Neural cell (in vitro differentiated cells): ENCODE data around the gene LARP7. TPM values are rescaled to one million over a fixed set of nuclear protein-coding genes. Genes with fewer than 3 reads are reported as not detected.
"Not testable (repeated sequence)": the region's sequence is repeated elsewhere in the genome, so short reads cannot be mapped to it uniquely, and the experiment has no call there.

ENCODE experiments used
- H2AFZ ChIP-seq: fragments of 200-600, 300-800 bp; sonication (generic), shearing (Covaris generic); 2 replicates; pipeline ENCODE4 v1.6.0; 2014; ENCODE audit warnings: low read depth, mild to moderate bottlenecking, antibody characterized with exemption, low read length, moderate library complexity
- H3F3A ChIP-seq: fragments of 200-600 bp; shearing (Covaris generic); 2 replicates; pipeline ENCODE4 v1.6.1; 2016; ENCODE audit warnings: mild to moderate bottlenecking, moderate library complexity, mixed read lengths, antibody characterized with exemption, low read length; ENCODE audit not compliant: insufficient read depth, poor library complexity, severe bottlenecking
- H3K27ac ChIP-seq: fragments of 200-600, 300-800 bp; sonication (generic), shearing (Covaris generic); 2 replicates; pipeline ENCODE4 v1.5.1; 2014; ENCODE audit warnings: mild to moderate bottlenecking, low read length, moderate library complexity
- H3K27me3 ChIP-seq: fragments of 300-800, 200-600 bp; sonication (generic), shearing (Covaris generic); 2 replicates; pipeline ENCODE4 v1.6.0; 2014; ENCODE audit warnings: mild to moderate bottlenecking, low read depth, low read length, moderate library complexity; ENCODE audit not compliant: insufficient read depth
- H3K36me3 ChIP-seq: fragments of 300-800, 200-600 bp; sonication (generic), shearing (Covaris generic); 2 replicates; pipeline ENCODE4 v1.5.1; 2014; ENCODE audit warnings: mild to moderate bottlenecking, antibody characterized with exemption, low read length, moderate library complexity; ENCODE audit not compliant: insufficient read depth
- H3K4me2 ChIP-seq: fragments of 300-800, 200-600 bp; sonication (generic), shearing (Covaris generic); 2 replicates; pipeline ENCODE4 v1.6.0; 2014; ENCODE audit warnings: mild to moderate bottlenecking, low read length
- H3K4me3 ChIP-seq: fragments of 300-800, 200-600 bp; sonication (generic), shearing (Covaris generic); 2 replicates; pipeline ENCODE4 v1.5.1; 2014; ENCODE audit warnings: mild to moderate bottlenecking, low read length, moderate library complexity
- H3K79me2 ChIP-seq: fragments of 200-600 bp; shearing (Covaris generic); replicated peaks from 2 replicates; pipeline ENCODE4 v1.6.0; 2014; ENCODE audit warnings: mild to moderate bottlenecking, low read length, moderate library complexity; ENCODE audit not compliant: insufficient read depth
- H3K9ac ChIP-seq: fragments of 300-800, 200-600 bp; sonication (generic), shearing (Covaris generic); 2 replicates; pipeline ENCODE4 v1.6.1; 2016; ENCODE audit warnings: mild to moderate bottlenecking, low read length, mixed read lengths
- H3K9me2 ChIP-seq: fragments of 200-600 bp; shearing (Covaris generic); 2 replicates; pipeline ENCODE4 v1.6.1; 2016; ENCODE audit warnings: mild to moderate bottlenecking, low read length, mixed read lengths; ENCODE audit not compliant: insufficient read depth
- H3K9me3 ChIP-seq: fragments of 200-600, 300-800 bp; sonication (generic), shearing (Covaris generic); 2 replicates; pipeline ENCODE4 v1.6.1; 2016; ENCODE audit warnings: mild to moderate bottlenecking, mixed run types, low read length, moderate library complexity, mixed read lengths
- H4K20me1 ChIP-seq: fragments of 200-600 bp; shearing (Covaris generic); 2 replicates; pipeline ENCODE4 v1.6.1; 2016; ENCODE audit warnings: mild to moderate bottlenecking, mixed run types; ENCODE audit not compliant: insufficient read depth
- CTCF ChIP-seq: fragments of 450-650 bp; IDR thresholded peaks from 2 replicates; pipeline ENCODE4 v1.5.1; 2014; ENCODE audit warnings: antibody characterized with exemption, mild to moderate bottlenecking, moderate library complexity; ENCODE audit not compliant: poor library complexity, severe bottlenecking
- EP300 ChIP-seq: fragments of 450-650 bp; conservative IDR thresholded peaks from 2 replicates; pipeline ENCODE4 v1.6.1; 2014; ENCODE audit warnings: antibody characterized with exemption, mild to moderate bottlenecking, moderate library complexity; ENCODE audit not compliant: poor library complexity, severe bottlenecking
- EZH2 ChIP-seq: fragments of 200-600, 300-800 bp; shearing (Covaris generic), sonication (generic); IDR thresholded peaks from 2 replicates; pipeline ENCODE4 v1.6.1; 2014; ENCODE audit warnings: antibody characterized with exemption, low read length, borderline replicate concordance, mild to moderate bottlenecking; ENCODE audit not compliant: insufficient read depth, poor library complexity, severe bottlenecking
- MXI1 ChIP-seq: fragments of 450-650 bp; conservative IDR thresholded peaks from 2 replicates; pipeline ENCODE4 v1.6.1; 2014; ENCODE audit warnings: antibody characterized with exemption, mild to moderate bottlenecking; ENCODE audit not compliant: poor library complexity, severe bottlenecking
- POLR2AphosphoS5 ChIP-seq: IDR thresholded peaks from 2 replicates; pipeline ENCODE4 v1.6.1; 2012
- RAD21 ChIP-seq: fragments of 450-650 bp; conservative IDR thresholded peaks from 2 replicates; pipeline ENCODE4 v1.6.1; 2014; ENCODE audit warnings: antibody characterized with exemption, mild to moderate bottlenecking, moderate library complexity
- REST ChIP-seq: IDR thresholded peaks from 2 replicates; pipeline ENCODE4 v1.6.1; 2012; ENCODE audit warnings: borderline replicate concordance
- SMC3 ChIP-seq: fragments of 450-650 bp; conservative IDR thresholded peaks from 2 replicates; pipeline ENCODE4 v1.6.1; 2014; ENCODE audit warnings: antibody characterized with exemption, mild to moderate bottlenecking, moderate library complexity; ENCODE audit not compliant: poor library complexity
- TAF1 ChIP-seq: IDR thresholded peaks from 2 replicates; pipeline ENCODE4 v1.6.1; 2012; ENCODE audit warnings: low read depth
- polyA plus RNA-seq: library from polyadenylated mRNA; depleted of rRNA; stranded (reverse); fragments of >200 nt; gene quantifications from 2 replicates; pipeline ENCODE4 v1.2.3, GENCODE V29; 2014

LARP7 gene
- polyA plus RNA-seq, 1 donor from 2014 or later = 48.2 TPM

GRCh38 chr4:112642526-112642925 is 5.6 kb downstream of the LARP7 start:
- TF ChIP-seq REST (no peak), RAD21 (no peak), TAF1 (no peak), CTCF (no peak), POLR2AphosphoS5 (no peak), EP300 (no peak), EZH2 (no peak), MXI1 (no peak), SMC3 (no peak)
- Histone ChIP-seq H3F3A (peaks cover 4% of the 10 kb centered on the region), H3K27ac (no peak overlapping the region), H3K4me3 (no peak overlapping the region), H2AFZ (no peak overlapping the region), H3K9ac (no peak overlapping the region), H3K27me3 (no peaks in the 10 kb centered on the region), H3K79me2 (peaks cover 20% of the 10 kb centered on the region), H4K20me1 (no peaks in the 10 kb centered on the region), H3K36me3 (no peaks in the 10 kb centered on the region), H3K9me2 (no peaks in the 10 kb centered on the region), H3K4me2 (no peak overlapping the region), H3K9me3 (no peaks in the 10 kb centered on the region)

- not testable (repeated sequence) for H4K20me1 ChIP-seq, H3K27ac ChIP-seq, H3F3A ChIP-seq, H3K4me2 ChIP-seq, H3K9ac ChIP-seq, H3K79me2 ChIP-seq, H3K27me3 ChIP-seq, H3K9me2 ChIP-seq, H3K36me3 ChIP-seq, H2AFZ ChIP-seq, H3K4me3 ChIP-seq, H3K9me3 ChIP-seq
Observed at GRCh38 chr4:112644595-112645535, 7.9 kb downstream of the LARP7 start.
